Activated T-cell treated with anti-CD3 and anti-CD28 coated beads for 4 hours (primary cell): ENCODE measurements around the gene SFMBT1.

ENCODE experiments used
- DNase-seq: peaks from one replicate; pipeline ENCODE4 v3.0.0-alpha.2; 2020

SFMBT1 gene

DNA sequence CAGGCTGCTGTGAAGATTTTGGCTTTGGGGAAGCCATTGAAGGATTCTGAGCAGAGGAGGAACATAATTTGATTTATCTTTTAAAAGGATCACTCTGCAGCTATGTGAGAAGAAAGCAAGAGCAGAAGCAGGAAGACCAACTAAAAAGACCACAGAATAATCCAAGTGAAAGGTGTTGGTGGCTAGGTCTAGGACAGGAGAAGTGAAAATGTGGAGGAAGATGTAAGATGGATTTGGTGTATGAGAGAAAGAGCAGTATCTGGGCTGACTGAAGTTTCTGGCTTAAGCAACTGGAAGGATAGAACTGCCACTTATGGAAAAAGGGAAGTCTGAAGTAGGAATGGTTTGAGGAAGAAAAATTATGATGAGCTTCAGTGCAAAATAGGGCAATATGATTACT lies 62.0 kb downstream of the SFMBT1 start:
- DNase-seq, result no peak

DNA sequence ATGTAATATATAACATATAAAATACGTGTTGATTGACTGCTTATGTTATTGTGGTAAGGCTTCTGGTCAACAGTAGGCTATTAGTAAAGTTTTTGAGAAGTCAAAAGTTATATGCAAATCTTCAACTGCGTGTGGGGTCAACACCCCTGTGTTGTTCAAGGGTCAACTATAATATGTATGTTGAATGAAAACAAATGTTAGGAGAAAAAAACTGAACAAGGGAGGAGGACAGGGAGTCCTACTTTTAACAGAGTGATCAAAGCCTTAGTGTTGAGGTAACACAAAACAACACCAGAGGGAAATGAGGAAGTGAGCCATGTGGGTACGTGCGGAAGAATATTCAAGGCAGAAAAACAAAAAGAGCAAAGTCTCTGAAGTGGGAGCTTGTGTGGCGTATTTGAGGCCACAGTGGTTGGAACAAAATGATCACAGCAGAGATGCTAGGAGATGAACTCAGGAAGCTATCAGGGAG lies 62.5 kb downstream of the SFMBT1 start:
- peak; percentile 39 for DNase-seq

DNA sequence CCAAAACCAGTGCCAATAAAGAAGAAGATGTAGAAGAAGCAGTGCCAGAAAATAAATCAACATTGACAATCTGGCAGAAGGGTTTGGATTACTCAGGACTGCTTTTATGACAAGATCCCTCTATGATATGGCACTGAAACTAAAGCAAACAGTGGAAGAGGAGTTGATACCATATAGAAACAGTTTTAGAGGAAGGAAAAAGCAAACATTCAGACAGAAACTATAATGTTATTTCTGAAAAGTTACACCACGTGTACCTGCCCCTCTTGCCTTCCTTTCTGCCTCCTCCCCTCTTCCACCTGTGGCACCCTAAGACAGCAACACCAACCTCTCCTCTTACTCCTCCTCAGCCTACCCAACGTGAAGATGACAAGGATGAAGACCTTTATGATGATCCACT lies 63.0 kb downstream of the SFMBT1 start:
- no peak for DNase-seq

DNA sequence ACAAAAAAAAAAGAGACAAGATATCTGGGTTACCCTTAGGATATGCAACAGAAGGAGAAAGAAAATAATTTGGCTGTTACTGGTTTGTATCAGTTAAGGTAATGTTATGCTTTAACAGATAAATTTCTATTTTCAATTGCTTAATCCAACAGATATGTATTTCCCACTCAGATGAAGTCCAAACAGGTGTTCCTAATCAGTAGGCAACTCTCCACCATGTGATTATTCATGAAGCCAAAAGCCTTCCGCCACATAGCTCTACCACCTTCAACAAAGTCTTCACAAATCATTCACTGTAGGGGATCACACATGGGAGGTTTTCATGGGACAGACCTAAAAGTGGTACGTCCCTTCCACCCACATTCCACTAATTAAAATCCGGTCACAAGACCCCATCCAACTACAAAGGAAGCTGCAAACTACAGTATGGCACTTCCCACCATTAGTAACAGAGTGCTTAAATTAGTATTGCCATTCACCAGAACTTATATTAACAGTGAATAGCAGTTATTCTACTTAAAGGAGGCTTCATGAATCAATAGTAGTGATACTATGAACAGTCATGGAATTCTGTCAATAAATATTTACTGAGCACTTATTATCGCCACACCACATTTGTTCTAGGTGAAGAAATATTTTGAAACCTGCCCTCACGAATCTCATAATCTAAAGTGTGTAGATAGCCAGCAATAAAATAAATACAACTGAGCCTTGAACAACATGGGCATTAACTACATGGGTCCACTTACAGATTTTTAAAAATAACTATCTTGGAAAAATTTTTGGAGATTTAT lies 66.5 kb downstream of the SFMBT1 start:
- no peak for DNase-seq

DNA sequence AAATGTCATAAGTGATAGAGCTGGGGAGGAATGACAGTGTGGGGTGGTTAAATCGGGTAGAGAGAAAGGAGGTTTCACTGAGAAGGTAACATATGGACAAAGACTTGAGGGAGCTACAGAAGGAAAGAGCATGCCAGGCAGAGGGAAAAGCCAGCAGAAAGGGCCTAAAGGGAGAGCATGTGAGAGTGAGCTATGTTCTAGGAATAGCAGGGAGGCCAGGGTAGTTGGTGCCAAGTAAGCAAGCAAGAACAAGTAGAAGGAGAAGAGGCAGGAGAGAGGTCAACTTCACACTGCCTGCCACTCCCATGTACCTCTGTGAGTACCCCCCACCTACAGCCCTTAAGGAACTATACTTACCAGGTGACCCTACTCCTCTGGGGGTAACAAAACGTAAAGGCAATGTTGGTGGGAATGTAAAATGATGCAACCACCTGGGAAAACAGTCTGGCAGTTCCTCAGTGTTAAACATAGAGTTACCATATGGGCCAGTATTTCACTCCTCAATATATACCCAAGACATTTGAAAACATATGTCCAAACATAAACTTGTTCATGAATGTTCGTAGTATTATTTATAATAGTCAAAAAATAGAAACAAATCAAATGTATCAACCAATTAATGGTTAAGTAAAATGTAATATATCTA lies 67.6 kb downstream of the SFMBT1 start:
- DNase-seq, result no peak

DNA sequence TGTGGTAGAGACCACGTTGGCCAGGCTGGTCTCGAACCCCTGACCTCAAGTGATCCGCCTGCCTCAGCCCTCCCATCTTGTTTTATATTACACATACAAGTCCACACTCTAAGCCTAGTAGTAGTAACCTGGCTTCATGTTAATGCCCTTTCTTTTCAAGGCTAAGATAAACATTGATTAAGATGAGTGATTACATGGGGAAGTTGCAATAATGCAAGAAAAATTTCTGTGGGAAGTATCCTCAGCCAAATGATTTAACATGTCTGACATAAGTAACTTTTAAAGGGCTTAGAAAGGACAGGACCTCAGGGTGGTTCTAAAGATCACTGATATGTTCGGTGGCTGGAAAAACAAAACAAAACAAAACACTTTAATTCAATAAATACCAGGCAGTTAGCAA lies 72.1 kb downstream of the SFMBT1 start:
- DNase-seq, result no peak

DNA sequence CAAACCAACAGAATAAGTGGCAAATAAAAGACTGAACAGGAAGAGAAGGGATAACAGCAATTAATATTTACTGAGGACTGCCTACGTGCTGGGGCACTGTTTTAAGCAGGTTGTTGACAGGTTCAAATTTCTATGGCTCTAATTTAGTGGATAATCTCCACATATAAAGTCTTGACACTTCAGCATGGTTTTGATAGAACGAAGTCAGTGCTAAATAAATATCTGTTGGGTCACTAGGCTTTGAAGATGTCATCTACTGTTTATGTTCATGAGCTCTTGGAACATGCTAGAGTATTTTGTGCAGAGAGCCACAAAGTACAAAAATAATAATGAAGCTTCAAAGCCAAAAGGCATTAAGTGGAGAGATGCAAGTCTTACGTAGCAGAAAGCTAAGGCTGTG lies 74.0 kb downstream of the SFMBT1 start:
- no peak for DNase-seq

DNA sequence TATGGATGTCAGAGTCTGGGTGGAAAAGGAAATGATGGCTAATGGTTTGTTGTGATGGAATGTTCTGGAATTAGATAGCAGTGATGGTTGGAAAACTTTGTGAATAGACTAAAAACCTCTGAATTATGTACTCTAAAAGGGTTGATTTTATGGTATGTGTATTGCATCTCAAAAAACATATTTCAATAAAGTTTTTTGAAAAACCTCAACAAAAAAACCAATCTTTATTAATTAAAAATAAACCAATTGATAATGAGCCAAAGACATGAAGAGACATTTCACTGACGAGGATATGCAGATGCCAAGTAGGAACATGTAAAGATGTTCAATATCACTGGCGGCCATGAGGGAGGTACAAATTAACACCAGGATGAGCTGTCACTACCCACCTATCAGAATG lies 78.5 kb downstream of the SFMBT1 start:
- DNase-seq, result no peak

DNA sequence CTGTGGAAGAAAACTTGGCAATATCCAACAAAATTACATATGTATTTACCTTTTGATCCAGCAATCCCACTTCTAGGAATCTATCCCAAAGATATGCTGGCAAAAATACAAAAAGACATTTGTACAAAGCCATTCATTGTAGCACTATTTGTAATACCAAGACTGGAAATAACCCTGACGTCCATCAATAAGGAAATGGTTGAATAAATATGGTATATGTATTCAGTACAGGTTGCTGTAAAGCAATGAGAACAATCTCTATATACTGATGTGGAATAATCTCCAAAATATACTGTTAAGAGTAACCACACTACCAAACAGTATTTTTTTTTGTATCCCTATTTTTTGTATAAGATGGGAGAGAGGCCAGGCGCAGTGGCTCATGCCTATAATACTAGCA lies 83.7 kb downstream of the SFMBT1 start:
- no peak for DNase-seq

DNA sequence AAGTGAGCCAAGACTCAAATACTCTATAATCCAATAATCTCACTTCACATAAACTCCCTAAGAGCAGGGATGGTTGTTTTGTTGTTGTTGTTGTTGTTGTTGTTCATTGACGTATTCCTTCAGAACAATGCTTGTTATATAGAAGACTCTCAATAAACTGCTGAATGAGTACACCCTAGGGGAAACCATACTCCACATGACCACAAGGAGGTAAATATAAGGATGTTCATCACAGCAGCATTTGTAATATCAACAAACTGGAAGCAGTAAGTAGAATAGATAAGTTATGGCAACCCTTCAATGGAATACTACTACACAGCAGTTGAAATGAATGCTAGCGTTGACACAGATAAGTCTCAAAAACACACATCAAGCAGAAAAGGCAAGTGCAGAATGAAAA lies 86.1 kb downstream of the SFMBT1 start:
- no peak for DNase-seq

DNA sequence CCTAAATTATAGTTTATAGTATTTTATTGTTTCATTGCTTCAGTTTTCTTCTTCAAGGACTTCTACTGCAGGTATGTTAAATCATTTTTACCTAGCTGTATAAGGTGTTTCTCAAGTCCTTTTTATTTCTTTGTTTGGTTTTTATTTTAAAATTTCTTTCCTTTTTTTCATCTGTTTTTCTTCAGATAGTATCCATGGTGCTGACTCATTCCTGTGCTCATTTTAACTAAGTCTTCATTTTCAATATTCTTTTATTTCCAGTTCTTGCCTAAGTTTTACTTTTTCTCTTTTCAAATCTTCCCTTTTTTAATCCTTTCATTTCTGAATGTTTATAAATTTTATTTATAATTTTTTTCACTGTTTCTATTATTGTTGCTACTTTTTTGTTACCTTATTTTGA lies 106.3 kb downstream of the SFMBT1 start:
- DNase-seq, result no peak

DNA sequence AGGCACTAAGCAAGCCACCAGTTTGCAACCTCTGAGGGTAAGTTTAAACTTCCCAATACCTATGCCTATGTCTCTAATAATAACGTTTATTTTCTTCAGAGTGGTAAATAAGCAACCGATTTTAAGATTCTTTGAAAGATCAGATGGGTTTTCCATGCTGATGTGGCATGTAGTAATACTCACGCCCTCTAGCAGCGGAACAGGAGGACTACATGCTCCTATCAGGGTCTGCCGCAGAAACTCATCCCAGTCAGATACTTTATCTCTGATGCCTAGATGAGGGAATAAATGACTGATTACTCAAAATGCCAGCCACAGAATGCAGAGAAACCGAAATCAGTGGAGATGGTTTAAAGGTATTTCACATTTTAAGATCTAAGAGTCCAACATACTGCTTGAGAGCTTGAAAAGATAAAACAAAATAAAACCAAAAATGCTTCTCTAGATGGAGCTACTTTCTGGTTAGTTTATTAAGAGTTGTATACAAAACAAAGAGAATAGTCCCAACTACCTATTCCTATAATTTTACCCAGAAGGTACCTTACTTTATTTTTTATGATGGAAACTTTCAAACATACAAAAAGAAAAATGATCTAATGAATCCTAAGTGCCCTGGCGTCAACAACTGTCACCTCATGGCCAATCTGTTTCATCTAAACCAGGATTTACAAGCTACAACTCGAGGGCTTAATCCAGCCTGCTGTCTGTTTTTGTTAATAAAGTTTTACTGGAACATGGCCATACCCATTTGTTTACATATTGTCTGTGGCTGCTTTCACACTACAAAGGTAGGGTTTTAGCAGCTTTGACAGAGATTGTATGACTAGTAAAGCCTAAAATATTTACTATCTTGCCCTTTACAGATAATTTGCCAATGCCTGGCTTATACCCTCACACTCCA lies 111.0 kb downstream of the SFMBT1 start:
- DNase-seq, result peak; percentile 40

DNA sequence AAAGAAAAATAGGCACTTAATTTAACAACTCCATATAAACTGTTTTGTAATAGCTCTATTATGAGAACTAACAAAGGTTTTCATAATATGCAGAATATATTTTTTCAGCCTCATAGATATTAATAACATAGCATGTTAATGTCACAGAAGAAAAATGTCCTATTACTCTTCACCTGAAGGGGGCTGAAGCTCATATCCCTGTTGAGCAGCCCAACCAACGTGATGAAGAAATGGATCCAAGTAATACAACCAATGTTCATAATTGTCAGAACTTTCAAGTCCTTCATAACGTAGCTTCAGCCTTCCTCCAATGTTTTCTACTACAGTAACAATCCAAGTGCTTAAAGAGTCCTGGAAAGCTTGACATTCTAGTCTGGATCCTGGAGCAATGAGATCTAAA lies 114.0 kb downstream of the SFMBT1 start:
- no peak for DNase-seq

DNA sequence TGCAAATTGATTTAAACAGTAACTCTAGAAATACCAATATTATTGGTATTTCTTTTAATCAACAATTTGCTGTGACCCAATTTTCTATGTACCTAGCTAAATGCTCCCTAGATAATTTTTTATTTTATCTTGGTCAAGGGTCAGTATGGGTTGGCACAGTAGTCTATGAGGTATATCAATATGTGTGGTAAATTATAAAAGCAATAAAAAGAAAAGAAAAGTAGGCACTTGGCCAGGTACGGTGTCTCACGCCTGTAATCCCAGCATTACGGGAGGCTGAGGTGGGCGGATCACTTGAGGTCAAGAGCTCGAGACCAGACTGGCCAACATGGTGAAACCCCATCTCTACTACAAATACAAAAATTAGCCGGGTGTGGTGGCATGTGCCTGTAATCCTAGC lies 114.5 kb downstream of the SFMBT1 start:
- DNase-seq, result no peak

DNA sequence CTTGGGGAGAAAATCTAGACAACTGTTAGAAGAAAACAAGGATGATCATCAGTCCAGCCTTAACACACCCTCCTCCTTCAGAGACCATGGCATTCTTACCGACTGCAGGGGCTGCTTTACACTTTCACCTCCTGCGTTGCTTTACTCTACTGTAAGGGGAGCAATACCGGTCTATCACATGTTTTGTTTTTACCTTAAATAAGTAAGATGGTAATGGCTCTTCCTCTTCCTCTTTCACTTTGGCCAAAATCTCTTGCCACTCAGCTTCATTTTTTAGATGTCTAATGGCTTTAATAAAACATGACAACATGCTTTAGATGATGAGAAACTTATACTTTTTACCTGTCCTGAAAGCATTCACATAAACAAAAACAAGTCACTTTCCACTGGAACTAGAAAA lies 115.1 kb downstream of the SFMBT1 start:
- no peak for DNase-seq

DNA sequence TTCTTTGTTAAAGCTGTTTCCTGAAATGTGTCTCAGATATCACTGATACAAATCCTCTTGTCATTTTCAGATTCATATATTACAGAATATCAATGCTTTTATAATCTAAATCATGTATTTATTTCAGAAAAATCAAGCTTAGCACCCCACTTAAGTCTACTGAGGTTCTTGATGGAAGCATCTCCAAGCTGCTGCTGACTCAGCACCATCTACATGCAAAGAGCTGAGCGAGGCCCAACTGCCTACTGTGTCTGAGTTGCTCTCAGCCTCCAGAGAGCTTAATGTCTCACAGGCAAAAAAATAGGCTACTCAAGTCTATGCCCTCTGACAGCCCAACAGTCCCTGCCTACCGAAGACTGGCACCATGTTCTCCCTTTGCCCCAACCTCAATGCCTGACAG lies 119.3 kb downstream of the SFMBT1 start:
- no peak for DNase-seq

DNA sequence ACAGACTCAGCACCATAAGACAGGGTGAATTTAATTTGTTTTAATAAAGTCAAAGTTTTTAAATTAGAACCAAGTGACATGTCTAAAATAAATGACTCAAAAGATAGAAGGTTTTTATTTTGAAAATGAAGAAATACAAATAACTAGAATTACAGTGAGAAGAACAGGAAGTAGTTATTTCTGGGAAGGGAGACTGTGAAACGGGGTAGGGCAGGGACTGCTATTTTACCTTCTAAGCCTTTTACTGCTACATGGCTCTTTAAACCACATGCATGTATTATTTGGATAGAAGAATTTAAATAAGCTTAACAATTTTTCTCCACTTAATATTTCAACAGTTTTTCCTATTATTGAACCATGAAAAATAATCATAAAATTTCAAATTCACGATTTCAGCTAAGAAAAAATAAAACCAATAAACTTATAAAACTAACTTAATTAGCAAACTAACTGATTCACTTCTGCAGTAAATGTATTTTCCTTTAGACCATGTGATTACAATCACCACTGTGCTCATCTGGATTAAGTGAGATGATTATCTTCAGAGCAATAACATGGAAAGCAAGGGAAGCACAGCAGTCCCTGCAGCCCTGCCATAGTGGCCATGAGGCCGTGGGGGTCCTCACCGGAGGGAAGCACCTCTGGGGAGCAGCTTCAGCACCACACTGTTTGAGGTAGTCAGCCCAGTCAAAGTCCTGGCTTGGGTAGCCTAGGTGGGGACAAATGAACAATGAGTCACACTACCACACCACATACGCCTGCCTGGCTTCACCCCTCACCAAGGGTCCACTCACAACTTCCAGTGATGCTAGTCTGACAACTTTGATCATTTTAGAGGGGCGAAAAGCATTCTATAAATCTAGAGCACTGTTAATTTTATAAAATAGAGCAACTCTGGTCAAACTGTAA lies 120.2 kb downstream of the SFMBT1 start:
- no peak for DNase-seq

DNA sequence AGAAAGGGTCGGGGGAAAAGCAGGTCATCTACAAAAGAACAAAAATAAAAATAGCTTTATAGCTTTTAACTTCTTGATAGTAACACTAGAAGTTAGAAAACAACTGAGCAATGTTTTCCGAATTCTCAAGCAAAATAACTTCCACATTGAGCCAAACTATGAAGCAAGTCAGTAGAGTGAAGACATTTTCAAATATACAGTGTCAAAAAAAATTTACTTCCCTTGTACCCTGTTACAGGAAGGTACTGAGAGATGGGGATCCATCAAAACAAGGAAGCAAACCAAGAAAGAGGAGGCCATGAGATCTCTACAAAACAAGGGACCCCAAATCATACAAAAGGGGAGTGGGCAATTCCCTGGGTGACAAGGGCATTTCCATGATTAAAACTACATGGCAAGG lies 121.9 kb downstream of the SFMBT1 start:
- DNase-seq, result no peak

DNA sequence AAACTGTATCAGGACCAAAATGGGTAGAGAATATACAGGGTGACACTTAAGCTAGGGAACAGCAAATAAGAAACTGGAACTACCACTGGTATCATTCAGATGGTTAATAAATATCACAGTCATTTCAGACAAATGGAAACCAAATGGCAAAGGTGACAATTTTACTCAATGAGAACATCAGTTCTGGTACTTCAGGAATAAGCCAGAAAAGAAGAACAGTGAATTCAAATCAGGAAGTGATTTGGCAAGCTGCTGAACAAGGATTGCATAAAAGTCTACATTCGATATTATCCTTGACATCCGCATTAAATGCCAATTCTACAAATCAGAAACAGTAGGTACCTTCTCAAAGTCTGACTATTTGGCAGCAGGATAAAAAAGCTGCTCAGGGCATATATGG lies 125.0 kb downstream of the SFMBT1 start:
- no peak for DNase-seq

DNA sequence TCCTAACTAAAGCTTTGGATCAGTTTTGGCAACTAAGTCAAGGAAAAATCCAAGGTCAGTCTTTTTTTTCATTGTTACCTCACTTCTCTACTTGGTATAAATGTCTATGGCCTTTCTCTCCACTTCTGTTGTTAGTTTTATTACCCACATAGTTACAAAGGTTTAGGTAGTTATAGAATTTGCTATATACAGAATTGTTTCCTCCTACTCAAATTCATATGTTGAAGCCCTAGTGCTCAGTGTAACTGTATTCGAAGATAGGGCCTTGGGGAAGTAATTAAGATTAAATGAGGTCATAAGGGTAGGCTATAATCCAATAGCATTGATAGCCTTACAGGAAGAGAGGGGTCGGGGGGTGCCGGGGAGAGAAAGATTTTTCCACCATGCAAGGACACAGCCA lies 128.8 kb downstream of the SFMBT1 start:
- no peak for DNase-seq

DNA sequence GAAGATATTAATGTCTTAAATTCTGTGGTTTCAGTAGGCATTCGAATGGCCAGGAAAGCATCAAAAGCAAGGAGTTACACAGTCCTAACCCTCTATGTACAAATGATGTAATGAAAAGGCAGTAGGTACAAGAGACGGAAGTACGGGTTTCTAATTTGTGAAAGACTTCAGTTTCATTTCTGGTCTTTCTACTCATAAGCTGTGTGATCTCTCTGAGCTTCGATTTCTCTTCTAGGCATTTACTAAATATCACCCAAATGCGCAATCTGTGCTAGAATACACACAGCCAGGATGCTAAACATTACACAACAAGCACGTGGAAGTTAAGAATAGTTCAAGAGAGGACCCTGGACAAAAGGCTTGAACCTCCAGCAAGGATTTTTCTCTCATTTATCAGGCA lies 130.6 kb downstream of the SFMBT1 start:
- no peak for DNase-seq

DNA sequence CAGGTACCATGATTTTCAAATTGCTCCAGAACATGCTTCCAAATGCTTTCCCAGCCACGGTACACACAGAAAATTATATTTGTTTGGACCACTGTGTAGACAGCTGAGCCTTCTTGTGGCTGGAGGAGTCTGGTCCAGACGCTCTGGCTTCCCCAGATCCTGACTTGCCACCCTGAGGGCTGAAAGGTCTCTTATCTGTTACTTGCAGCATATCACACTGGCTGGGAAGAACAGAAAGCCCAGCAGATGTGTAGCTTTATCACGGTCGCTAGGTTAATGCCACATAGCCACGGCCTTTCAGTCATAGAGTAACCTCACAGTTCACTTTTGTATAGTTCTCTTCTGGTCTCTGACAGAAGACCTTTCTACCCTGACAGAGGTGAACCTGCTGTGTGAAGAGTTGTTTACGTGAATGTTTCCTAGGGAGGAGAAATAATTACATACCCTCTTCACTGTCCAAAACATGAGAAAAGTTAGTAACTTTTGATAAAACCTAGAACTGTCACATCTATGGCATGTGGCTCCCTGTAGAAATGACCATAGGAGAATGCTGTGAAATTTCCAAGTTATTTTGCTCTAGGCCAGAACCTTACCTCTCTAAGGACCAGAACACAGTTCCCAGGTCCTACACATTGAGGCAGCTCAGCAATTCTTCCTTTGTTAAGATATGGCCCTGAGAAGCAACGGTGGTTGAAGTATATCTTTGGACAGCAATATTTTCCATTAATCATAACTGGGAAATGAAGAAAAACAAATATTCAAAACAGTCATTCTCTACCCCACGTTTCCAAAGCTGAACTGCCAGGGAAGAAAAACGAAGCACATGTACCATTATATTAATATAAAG lies 132.8 kb downstream of the SFMBT1 start:
- no peak for DNase-seq
